Upper lobe of left lung (tissue), 4 donors: ENCODE measurements around the gene EPHA2.

Experiments
- POLR2A ChIP-seq, 4 donors: fragments of 450-650 bp; IDR thresholded peaks; one replicate each; pipeline ENCODE4 v1.5.1; 2016 to 2017; ENCODE audit warnings: antibody characterized with exemption in 4 of 4, mild to moderate bottlenecking in 2 of 4
- POLR2AphosphoS5 ChIP-seq, 2 donors: sonication (generic); formaldehyde crosslinking; IDR thresholded peaks; one replicate each; pipeline ENCODE4 v1.5.1; 2017; ENCODE audit warnings: antibody characterized with exemption in 2 of 2
- TF ChIP-seq, protein P1 (sequence below), 6 experiments: fragments of 450-650 bp in 4 of 6; fragments of 200-600 bp in 2 of 6; sonication (generic) in 2 of 6; IDR thresholded peaks; one replicate each; pipeline ENCODE4 v1.5.1; 2016 to 2019; ENCODE audit warnings: antibody characterized with exemption in 6 of 6

- TF ChIP-seq, protein P1, sequence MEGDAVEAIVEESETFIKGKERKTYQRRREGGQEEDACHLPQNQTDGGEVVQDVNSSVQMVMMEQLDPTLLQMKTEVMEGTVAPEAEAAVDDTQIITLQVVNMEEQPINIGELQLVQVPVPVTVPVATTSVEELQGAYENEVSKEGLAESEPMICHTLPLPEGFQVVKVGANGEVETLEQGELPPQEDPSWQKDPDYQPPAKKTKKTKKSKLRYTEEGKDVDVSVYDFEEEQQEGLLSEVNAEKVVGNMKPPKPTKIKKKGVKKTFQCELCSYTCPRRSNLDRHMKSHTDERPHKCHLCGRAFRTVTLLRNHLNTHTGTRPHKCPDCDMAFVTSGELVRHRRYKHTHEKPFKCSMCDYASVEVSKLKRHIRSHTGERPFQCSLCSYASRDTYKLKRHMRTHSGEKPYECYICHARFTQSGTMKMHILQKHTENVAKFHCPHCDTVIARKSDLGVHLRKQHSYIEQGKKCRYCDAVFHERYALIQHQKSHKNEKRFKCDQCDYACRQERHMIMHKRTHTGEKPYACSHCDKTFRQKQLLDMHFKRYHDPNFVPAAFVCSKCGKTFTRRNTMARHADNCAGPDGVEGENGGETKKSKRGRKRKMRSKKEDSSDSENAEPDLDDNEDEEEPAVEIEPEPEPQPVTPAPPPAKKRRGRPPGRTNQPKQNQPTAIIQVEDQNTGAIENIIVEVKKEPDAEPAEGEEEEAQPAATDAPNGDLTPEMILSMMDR (IDR thresholded peaks at IDR 0.05), result no peak
- TF ChIP-seq POLR2AphosphoS5 (IDR thresholded peaks at IDR 0.05) (no peak), POLR2A (IDR thresholded peaks at IDR 0.05) (no peak)
Measured at GRCh38 chr1:16158025-16158424, 2.2 kb upstream of the EPHA2 start.
